HG03575 (cell line): ENCODE data around the gene MAST3.
"Not testable (repeated sequence)": the region's sequence is repeated elsewhere in the genome, so short reads cannot be mapped to it uniquely, and the experiment has no call there.

Experiments
- ATAC-seq: cut with Tn5 transposase; IDR thresholded peaks from one replicate; pipeline ENCODE4 v1.9.1; 2021; ENCODE audit not compliant: unreplicated experiment, insufficient number of reproducible peaks, low FRiP score; ENCODE audit errors: extremely low read depth

MAST3 gene

GRCh38 chr19:18083929-18084684 lies 13.5 kb upstream of the MAST3 start:
- ATAC-seq, result no peak

- ATAC-seq, result no peak
Observed at GRCh38 chr19:18085702-18086457, 11.7 kb upstream of the MAST3 start.

GRCh38 chr19:18086590-18087138 lies 10.9 kb upstream of the MAST3 start, which contains the start of gene IL12RB1:
TSS of gene IL12RB1 (minus strand) at chr19:18086934. CDS start at chr19:18086823, 111 bp downstream.
- ATAC-seq, result no peak

DNA sequence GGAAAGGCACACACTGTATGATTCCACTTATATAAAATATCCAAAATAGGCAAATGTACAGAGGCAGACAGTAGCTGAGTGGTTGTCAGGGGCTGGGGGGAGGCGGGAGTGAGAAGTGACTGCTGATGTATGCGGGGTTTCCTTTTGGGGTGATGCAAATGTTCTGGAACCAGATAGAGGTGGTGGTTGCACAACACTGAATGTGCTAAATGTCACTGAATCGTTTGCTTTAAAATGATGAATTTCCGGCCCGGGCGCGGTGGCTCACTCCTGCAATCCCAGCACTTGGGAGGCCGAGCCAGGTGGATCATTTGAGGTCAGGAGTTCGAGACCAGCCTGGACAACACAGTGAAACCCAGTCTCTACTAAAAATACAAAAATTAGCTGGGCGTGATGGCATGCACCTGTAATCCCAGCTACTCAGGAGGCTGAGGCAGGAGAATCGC lies 8.5 kb upstream of the MAST3 start:
- ATAC-seq, result not testable (repeated sequence)

DNA sequence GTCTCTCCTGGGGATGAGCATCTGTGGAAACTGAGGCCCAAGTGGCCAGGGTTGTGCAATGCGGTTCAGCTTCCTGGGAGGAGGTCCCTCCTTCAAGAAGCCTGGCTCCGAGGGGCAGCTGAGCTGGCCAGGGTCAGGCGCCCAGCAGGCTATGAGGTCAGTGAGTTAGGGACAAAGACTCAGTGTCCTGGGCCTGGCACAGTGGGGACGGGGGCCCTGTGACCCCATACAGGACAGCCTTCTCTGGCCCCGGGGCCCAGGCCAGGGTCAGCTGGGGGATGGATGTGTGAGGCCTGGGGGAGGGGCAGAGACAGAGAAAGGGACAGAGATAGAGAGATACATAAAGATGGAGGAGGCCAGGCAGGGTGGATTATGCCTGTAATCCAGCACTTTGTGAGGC lies 7.9 kb upstream of the MAST3 start:
- ATAC-seq, result no peak

- ATAC-seq, result no peak
Observed at GRCh38 chr19:18090545-18091216, 6.9 kb upstream of the MAST3 start.

DNA sequence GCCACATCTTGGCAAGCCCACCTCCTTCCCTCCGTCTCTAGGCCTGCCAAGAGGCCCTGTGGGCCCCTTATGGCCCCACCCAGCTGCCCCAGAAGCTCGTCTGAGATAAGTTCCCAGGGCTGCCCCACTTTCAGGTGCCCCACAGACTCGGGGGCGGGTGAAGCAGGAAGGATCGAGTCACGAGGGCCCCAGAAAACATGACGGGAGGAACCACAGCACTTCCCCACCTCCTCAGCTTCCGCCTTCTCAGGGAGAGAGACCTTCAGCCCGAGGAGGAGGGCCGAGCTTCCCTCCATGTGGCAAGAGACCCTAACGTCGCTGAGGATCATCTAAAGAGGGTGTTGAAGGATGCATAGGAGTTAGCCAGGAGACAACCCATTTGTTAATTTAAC lies 6.4 kb upstream of the MAST3 start:
- no peak for ATAC-seq

- ATAC-seq, result no peak
Observed at GRCh38 chr19:18093439-18094161, 4.0 kb upstream of the MAST3 start.

DNA sequence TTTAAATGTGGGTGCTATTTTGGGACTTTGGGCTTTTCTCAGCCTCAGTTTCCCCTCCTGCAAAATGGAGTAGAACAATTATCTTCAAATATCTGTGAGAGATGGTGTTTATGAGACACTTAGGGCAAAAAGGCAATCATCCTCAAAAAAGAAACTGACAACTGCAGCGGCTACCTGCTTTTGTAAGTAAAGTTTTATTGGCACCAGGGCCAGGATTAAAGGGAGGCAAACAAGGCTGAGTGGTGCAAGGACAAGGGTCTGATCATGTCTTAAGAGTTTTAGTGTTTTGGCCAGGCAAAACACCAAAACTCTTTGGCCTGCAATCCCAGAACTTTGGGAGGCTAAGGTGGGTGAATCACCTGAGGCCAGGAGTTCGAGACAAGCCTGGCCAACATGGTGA lies 1.3 kb upstream of the MAST3 start:
- ATAC-seq, result no peak

GRCh38 chr19:18097993-18098890 lies 664 bp downstream of the MAST3 start:
- no peak for ATAC-seq

GRCh38 chr19:18098891-18099622 lies 1.5 kb downstream of the MAST3 start:
- ATAC-seq, result no peak

DNA sequence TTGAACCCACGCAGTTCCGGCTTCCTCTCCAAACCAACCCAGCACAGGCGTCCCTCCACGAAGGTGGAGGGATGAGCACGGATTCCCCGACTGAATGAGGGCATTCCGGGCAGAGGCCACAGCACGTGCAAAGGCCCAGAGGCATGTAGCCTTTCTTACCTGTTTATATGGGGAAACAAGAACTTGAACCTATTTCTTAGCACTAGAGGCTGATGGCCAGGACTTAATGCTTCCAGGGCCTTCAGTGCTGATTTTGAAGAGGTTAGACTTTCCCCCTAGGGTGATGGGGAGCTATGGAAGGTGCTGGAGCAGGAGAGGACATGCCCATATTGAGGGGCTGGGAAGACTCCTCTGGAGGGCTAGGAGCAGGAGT lies 2.0 kb downstream of the MAST3 start:
- no peak for ATAC-seq

DNA sequence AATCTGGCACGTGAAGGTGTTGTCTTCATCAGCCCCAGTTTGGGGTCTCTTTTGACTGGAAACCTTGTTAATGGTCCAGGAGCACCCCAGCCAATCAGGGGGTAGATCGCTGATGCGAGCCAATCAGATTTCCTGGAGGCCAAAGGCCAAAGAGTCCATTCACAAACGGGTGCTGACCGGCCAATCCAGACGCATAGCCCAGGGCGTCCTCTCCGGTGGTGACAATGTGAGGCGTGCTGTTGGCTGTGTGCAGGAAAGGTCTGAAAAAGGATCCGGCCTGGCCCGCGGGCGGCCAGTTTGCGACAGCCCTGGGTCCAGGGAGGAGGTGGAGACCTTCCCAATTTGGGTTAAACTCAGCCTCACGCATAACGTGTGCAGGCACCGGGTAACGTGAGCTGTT lies 3.1 kb downstream of the MAST3 start:
- ATAC-seq, result no peak

DNA sequence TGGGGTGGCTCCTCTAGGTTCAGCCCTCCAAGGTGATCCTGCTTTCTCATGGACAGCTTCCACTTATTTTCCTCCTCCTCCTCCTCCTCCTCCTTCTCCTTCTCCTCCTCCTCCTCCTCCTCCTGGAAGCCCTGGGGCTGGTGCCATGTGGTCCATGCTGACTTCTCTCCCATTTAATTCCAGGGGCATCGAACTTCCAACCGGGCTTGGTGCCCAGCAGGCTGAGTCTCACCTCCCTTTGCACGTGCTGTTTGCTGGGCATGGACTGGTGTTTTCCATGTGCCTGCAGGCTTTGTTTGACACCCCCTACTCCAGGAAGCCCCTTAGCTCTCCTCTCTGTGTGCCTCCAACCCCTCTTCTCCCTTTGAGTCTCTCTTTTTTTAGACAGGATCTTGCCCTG lies 3.7 kb downstream of the MAST3 start:
- no peak for ATAC-seq

- ATAC-seq, result no peak
Observed at GRCh38 chr19:18102916-18103542, 5.5 kb downstream of the MAST3 start.

GRCh38 chr19:18104793-18105131 lies 7.2 kb downstream of the MAST3 start:
- no peak for ATAC-seq

- ATAC-seq, result not testable (repeated sequence)
Observed at GRCh38 chr19:18105259-18105658, 7.7 kb downstream of the MAST3 start.
